ENCODE measurements around the gene DGKA. TPM values are rescaled to one million over a fixed set of nuclear protein-coding genes. Genes with fewer than 3 reads are reported as not detected.

The DGKA gene
- total RNA-seq, 1 experiment from 2014 or later, result 58.3 TPM

DNA sequence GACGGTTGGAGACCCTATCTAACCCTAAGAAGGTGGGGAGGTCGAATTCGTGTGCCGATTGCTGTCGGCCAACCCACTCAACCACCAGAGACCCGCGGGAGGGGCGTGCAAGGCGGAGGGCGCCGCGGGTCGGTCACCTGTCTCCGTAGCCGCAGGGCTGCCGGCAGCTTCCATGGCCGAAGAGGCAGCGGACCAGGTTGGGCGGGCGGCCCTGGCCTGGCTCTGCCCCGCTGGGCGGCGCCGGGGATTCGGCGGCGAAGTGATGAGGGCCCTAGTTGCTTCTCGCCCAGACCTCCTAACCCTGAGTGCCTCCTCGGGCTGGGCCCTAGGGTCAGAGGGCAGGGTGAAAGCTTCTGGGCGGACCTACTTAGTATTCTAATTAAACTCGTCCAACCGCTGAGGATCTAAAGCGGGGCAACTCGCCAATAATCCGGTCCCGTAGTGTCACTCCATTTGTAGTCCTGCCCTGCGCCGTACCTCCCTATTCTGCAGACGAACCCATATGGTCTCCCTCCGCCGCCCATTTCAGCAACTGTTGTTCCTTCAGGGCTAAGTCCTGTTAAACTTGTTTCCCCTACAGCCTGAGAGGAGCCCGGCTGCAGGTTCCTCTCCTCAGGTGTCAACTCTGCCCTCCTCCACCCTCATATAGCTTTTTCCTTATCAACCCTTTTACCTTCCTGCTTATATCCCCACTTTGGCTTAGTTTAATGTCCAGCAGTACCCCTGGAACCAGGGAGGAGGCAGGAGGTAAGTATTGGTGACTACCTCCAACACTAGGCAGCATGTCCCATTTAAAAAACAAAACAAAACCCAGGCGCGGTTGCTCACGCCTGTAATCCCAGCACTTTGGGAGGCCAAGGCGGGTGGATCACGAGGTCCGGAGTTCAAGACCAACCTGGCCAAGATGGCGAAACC is 3.1 kb upstream of the DGKA start, which contains the start of gene PYM1 (continued):
- TF ChIP-seq, protein P1, sequence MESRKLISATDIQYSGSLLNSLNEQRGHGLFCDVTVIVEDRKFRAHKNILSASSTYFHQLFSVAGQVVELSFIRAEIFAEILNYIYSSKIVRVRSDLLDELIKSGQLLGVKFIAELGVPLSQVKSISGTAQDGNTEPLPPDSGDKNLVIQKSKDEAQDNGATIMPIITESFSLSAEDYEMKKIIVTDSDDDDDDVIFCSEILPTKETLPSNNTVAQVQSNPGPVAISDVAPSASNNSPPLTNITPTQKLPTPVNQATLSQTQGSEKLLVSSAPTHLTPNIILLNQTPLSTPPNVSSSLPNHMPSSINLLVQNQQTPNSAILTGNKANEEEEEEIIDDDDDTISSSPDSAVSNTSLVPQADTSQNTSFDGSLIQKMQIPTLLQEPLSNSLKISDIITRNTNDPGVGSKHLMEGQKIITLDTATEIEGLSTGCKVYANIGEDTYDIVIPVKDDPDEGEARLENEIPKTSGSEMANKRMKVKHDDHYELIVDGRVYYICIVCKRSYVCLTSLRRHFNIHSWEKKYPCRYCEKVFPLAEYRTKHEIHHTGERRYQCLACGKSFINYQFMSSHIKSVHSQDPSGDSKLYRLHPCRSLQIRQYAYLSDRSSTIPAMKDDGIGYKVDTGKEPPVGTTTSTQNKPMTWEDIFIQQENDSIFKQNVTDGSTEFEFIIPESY (IDR thresholded peaks at IDR 0.05; ENCODE audit: extremely low read depth, insufficient replicate concordance, low read length), result no peak
- TF ChIP-seq, protein P2, sequence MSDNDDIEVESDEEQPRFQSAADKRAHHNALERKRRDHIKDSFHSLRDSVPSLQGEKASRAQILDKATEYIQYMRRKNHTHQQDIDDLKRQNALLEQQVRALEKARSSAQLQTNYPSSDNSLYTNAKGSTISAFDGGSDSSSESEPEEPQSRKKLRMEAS (IDR thresholded peaks at IDR 0.05), result no peak
- TF ChIP-seq TCF7L2 (IDR thresholded peaks at IDR 0.05; ENCODE audit: borderline replicate concordance, extremely low read depth, insufficient read depth, insufficient read length), result peak; percentile 67

DNA sequence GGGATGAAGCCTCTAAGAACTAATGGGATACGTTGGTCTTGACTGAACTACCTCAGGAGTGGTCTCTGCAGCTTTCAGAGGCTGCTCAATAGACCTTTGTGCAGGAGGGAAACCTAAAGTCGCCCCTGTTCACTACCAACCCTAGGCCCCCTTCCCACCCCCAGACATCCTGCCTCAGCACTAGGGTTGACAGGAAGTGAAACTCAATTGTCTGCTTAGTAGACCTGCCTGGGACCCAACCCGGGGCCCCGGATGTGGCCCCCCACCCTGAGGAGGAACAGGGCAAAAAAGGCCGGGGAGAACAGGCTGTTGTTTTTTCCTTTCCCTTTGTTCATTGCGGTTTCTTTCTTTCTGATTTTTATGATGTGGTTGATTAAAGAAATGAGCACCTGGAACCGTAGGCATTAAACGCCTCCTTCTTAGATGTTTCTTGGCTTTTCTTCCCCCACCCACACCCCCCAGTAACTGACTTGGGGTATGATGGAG is 1.6 kb upstream of the DGKA start:
- ChIA-PET CTCF (interaction anchor here (1.3 to 1.4 kb wide), 3 partner anchors 11 to 191 kb away, joined by 4 to 9 read pairs (median 7); no protein-coding TSS in a partner anchor), RAD21 (ENCODE audit: low non-redundant PET in 1 of 2, low total read pairs in 2 of 2, uncharacterized antibody in 2 of 2, unreplicated experiment in 2 of 2) (no interaction called here), POLR2A (no interaction called here)
- intact Hi-C loops (cut with micrococcal nuclease), result no loop called here
- H3K9me2 ChIP-seq (ENCODE audit: insufficient read depth), result no peaks in the 10 kb centered on the region
- BruUV-seq (replicated peaks), result no TSS peak
- no peak for ATAC-seq
- peak overlapping the region; percentile 89 for H3K4me2 ChIP-seq (ENCODE audit: low read length)
- no peaks in the 10 kb centered on the region for H3K9me3 ChIP-seq (ENCODE audit: control insufficient read depth in 1 of 2, insufficient read depth in 1 of 2, low read depth in 1 of 2, low read length in 2 of 2)
- no peak overlapping the region for H2AFZ ChIP-seq (ENCODE audit: low read depth, low read length, poor library complexity, severe bottlenecking)
- DNase-seq (ENCODE audit: low read depth, low spot score), result no peak
- H3K4me3 ChIP-seq (replicated peaks in 1 of 2; ENCODE audit: low read depth in 1 of 2, low read length in 2 of 2), result no peak overlapping the region
- no peak overlapping the region for H3K9ac ChIP-seq (ENCODE audit: low read length)
- H4K20me1 ChIP-seq (ENCODE audit: insufficient read depth), result no peaks in the 10 kb centered on the region
- peaks cover 35 to 68% of the 10 kb centered on the region in 2 experiments for H3K4me1 ChIP-seq (ENCODE audit: control insufficient read depth in 1 of 2, insufficient read depth in 2 of 2, low read length in 2 of 2)
- no peaks in the 10 kb centered on the region for H3K36me3 ChIP-seq (ENCODE audit: control insufficient read depth in 1 of 2, insufficient read depth in 2 of 2, low read length in 2 of 2)
- H3K79me2 ChIP-seq (ENCODE audit: insufficient read depth, low read length), result peaks cover 32% of the 10 kb centered on the region
- H3K27ac ChIP-seq (ENCODE audit: low read depth, low read length), result peak overlapping the region; percentile 97
- H3K27me3 ChIP-seq (ENCODE audit: insufficient read depth, low read length), result no peaks in the 10 kb centered on the region
- TF ChIP-seq ZNF274 (IDR thresholded peaks at IDR 0.05; ENCODE audit: low read depth, low read length), result no peak
- TF ChIP-seq CEBPB (IDR thresholded peaks at IDR 0.05; ENCODE audit: low read depth), result no peak
- TF ChIP-seq, protein P3, sequence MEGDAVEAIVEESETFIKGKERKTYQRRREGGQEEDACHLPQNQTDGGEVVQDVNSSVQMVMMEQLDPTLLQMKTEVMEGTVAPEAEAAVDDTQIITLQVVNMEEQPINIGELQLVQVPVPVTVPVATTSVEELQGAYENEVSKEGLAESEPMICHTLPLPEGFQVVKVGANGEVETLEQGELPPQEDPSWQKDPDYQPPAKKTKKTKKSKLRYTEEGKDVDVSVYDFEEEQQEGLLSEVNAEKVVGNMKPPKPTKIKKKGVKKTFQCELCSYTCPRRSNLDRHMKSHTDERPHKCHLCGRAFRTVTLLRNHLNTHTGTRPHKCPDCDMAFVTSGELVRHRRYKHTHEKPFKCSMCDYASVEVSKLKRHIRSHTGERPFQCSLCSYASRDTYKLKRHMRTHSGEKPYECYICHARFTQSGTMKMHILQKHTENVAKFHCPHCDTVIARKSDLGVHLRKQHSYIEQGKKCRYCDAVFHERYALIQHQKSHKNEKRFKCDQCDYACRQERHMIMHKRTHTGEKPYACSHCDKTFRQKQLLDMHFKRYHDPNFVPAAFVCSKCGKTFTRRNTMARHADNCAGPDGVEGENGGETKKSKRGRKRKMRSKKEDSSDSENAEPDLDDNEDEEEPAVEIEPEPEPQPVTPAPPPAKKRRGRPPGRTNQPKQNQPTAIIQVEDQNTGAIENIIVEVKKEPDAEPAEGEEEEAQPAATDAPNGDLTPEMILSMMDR (IDR thresholded peaks at IDR 0.05 in 2 of 3, conservative IDR thresholded peaks at IDR 0.05 in 1 of 3; ENCODE audit: borderline replicate concordance in 1 of 3, insufficient read depth in 1 of 3, low read depth in 2 of 3, low read length in 2 of 3), result no peak
- TF ChIP-seq, protein P2 (IDR thresholded peaks at IDR 0.05), result no peak
- TF ChIP-seq EZH2phosphoT487 (IDR thresholded peaks at IDR 0.05; ENCODE audit: borderline replicate concordance), result no peak
- TF ChIP-seq, protein P4, sequence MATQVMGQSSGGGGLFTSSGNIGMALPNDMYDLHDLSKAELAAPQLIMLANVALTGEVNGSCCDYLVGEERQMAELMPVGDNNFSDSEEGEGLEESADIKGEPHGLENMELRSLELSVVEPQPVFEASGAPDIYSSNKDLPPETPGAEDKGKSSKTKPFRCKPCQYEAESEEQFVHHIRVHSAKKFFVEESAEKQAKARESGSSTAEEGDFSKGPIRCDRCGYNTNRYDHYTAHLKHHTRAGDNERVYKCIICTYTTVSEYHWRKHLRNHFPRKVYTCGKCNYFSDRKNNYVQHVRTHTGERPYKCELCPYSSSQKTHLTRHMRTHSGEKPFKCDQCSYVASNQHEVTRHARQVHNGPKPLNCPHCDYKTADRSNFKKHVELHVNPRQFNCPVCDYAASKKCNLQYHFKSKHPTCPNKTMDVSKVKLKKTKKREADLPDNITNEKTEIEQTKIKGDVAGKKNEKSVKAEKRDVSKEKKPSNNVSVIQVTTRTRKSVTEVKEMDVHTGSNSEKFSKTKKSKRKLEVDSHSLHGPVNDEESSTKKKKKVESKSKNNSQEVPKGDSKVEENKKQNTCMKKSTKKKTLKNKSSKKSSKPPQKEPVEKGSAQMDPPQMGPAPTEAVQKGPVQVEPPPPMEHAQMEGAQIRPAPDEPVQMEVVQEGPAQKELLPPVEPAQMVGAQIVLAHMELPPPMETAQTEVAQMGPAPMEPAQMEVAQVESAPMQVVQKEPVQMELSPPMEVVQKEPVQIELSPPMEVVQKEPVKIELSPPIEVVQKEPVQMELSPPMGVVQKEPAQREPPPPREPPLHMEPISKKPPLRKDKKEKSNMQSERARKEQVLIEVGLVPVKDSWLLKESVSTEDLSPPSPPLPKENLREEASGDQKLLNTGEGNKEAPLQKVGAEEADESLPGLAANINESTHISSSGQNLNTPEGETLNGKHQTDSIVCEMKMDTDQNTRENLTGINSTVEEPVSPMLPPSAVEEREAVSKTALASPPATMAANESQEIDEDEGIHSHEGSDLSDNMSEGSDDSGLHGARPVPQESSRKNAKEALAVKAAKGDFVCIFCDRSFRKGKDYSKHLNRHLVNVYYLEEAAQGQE (IDR thresholded peaks at IDR 0.05; ENCODE audit: low read depth), result no peak
- TF ChIP-seq, protein P1 (IDR thresholded peaks at IDR 0.05; ENCODE audit: extremely low read depth, insufficient replicate concordance, low read length), result no peak
